ENCODE data around the gene AGR3. TPM values are rescaled to one million over a fixed set of nuclear protein-coding genes. Genes with fewer than 3 reads are reported as not detected.

Gene AGR3
- not detected for total RNA-seq

DNA sequence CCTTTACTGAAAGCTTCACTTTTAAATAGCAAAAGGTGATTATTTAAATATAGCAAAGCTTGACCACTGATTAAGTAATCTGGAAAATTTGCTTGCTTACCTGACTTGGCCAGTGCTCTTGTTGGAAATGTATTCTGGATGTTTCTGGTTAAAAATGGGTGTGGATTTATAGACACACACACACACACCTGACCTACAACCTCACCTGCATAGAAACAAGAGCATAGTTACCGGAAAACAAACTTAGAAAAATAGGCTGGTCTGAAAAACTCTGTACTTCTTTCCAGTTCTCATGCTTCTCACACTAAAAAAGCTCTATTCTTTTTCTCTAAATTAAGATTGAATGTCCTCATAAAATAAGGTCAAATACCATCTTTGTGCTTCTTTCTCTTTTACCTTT is at the start of gene AGR3:
Gene AGR3, minus strand, starts transcription at position 140 of the 400 bp plus-strand sequence. CDS start 3,365 bp downstream, outside the sequence.
- no peak for ATAC-seq
- Mint-ChIP-seq H3K27ac (no peak within 1 kb of the TSS), H3K9me3 (no peaks in the 10 kb centered on the region), H3K36me3 (no peaks in the 10 kb centered on the region)
- no peak for DNase-seq (ENCODE audit: low spot score in 2 of 2)

DNA sequence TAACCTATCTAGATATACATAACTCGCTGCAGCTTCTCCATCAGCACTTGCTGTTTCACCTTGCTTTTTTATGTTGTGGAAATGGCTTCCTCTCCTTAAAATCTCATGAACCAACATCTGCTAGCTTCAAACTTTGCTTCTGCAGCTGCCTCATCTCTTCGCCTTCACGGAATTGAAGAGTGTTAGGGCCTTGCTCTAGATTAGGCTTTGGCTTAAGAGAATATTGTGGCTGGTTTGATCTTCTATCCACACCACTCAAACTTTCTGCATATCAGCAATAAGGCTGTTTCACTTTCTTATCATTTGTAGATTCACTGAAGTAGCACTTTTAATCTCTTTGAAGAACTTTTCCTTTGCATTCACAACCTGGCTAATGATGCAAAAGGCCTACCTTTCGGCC is 49.2 kb upstream of the AGR3 start:
- ATAC-seq (no peak), DNase-seq (ENCODE audit: low spot score in 2 of 2) (no peak)
- no peaks in the 10 kb centered on the region for H3K9me3 Mint-ChIP-seq
- no peak overlapping the region for H3K27ac Mint-ChIP-seq
- H3K36me3 Mint-ChIP-seq, result peaks cover 0 to 7% of the 10 kb centered on the region in 2 donors

DNA sequence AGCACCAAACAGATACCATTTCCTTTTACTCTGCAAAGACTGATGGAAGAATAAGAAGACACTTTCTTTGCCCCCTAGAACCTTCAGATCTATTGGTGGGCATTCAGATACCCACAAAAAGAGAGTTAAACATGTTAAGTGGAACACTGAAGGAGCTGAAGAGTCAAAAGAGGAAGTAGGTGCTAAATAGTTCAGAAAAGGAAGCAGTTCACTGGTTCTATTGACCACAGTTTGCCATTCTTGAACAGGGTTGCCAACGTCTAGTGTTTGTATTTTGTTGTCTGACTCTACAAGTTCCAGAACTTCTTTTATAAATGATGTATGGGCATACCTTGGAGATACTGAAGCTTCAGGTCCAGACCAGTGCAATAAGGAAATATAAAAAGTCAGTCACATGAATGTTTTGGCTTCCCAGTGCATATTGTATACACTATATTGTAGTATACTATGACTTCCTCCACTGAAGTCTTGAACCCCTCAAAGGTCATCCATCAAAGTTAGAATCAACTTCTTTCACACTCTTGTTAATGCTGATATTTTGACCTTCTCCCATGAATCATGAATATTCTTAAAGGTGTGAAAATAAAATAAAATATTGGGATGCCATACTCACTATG is 47.5 kb upstream of the AGR3 start:
- no peak overlapping the region for H3K27ac Mint-ChIP-seq
- H3K36me3 Mint-ChIP-seq, result peaks cover 0 to 7% of the 10 kb centered on the region in 2 donors
- DNase-seq (ENCODE audit: low spot score in 2 of 2) (no peak), ATAC-seq (no peak)
- H3K9me3 Mint-ChIP-seq, result no peaks in the 10 kb centered on the region

DNA sequence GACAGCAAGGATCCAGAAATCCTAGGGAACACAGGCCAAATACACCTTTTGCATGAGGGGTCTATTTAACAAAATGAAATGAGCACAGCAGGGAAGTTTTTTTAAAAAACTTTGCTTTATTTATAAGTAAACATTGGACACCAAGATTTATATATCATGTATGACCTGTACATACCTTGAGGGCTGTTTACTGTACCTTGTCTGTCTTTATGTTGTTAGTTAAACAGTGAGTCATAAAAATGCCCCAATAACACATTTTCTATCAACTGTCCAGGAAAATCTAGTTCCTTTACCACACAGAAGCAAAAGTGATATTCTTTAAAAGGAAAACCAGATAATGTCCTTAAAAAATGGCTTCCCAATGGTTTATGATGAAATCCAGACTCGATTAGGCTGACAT is 45.1 kb upstream of the AGR3 start:
- DNase-seq (ENCODE audit: low spot score in 2 of 2) (no peak), ATAC-seq (no peak)
- H3K36me3 Mint-ChIP-seq, result no peaks in the 10 kb centered on the region
- H3K9me3 Mint-ChIP-seq, result no peaks in the 10 kb centered on the region
- H3K27ac Mint-ChIP-seq, result no peak overlapping the region

DNA sequence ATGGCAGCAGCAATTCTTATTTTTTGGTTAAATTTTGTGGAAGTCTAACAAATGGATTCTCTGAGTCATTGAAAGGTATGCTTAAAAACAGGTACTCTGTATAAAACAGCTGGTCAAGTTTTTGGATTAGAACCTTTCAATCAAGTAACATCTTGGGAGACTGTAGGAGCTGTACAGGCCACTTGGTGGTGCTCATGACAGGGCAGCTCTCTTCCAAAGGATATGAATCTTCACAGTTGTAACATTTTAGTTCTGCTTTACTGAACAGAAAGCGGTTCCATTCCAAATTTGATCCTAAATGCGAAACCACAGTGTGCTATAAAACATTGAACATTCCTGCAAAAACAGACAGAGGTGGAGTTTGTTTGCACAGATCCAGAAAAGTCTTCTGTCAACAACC is 44.5 kb upstream of the AGR3 start:
- Mint-ChIP-seq H3K36me3 (no peaks in the 10 kb centered on the region), H3K9me3 (no peaks in the 10 kb centered on the region), H3K27ac (no peak overlapping the region)
- ATAC-seq, result peak in 1 of 2 donors; percentile 47
- no peak for DNase-seq (ENCODE audit: low spot score in 2 of 2)

DNA sequence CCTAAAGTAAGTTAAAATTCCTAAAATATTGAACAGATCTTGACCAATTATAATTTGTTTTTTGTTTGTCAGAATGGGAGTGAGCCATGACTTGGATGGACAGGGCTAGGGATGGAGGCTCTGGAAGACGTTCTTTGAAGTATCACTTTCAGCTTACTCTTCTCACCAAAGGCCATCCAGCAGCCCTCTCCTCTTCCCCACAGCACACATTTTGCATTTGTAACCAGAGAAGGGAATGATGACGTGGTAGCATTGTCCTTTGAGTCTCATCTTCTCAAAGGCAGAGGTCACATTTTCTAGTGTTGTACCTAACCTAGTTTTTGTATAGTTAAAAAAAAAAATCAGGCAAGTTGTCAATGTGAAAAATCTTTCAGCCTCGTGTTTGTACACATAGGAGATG is 43.8 kb upstream of the AGR3 start:
- Mint-ChIP-seq H3K9me3 (no peaks in the 10 kb centered on the region), H3K27ac (no peak overlapping the region), H3K36me3 (no peaks in the 10 kb centered on the region)
- DNase-seq (ENCODE audit: low spot score in 2 of 2), result no peak
- no peak for ATAC-seq

DNA sequence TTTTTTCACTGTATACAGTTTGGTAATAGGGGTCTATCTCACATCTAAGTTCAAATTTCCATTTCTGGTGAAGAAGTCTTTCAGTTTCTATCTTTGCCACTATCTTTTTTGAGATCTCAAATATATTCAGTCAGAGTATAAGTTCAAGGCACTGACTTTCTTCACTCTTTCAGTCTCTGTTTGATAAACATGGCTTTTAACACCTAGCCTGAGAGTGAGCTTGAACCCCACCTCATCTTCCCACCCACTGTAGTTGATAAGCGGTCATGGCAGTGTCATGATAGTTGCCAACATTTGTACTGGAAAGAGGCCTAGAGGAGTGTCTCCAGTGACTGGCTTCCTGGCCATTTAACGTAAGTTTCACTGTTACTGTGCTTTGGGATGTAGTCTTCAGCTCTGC is 41.2 kb upstream of the AGR3 start:
- Mint-ChIP-seq H3K9me3 (no peaks in the 10 kb centered on the region), H3K36me3 (no peaks in the 10 kb centered on the region), H3K27ac (no peak overlapping the region)
- DNase-seq (ENCODE audit: low spot score in 2 of 2) (no peak), ATAC-seq (peak; percentile 64 to 68)

DNA sequence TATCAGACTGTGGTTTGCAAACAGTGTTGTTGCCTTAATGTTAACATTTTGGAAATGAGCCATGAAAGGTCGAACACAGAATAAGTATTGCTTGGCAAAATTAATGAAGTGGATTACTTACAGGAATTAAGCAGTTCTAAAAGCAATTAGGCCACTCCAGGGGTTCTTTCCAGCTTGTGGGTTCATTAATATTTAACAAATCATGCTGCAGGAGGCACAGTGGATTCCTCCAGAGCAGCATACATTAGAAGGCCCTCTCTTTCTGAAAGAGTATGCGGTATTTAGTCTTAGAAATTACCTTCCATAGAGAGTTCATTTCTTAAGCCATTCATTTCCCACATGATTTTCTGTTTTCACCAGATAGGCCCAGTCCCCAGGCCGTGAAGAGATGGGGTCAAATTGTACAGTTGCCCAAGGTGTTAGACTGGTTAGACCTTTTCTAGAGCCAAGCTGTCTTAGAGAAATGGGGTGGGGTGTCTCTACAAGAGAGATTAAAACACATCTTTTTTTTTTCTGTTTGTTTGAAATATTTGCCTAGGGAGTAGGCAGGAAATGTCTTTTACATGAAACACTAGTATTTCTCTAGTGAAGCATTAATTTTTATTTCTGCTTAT is 40.0 kb upstream of the AGR3 start:
- ATAC-seq, result no peak
- Mint-ChIP-seq H3K9me3 (no peaks in the 10 kb centered on the region), H3K36me3 (no peaks in the 10 kb centered on the region), H3K27ac (no peak overlapping the region)
- DNase-seq (ENCODE audit: low spot score in 2 of 2), result no peak

DNA sequence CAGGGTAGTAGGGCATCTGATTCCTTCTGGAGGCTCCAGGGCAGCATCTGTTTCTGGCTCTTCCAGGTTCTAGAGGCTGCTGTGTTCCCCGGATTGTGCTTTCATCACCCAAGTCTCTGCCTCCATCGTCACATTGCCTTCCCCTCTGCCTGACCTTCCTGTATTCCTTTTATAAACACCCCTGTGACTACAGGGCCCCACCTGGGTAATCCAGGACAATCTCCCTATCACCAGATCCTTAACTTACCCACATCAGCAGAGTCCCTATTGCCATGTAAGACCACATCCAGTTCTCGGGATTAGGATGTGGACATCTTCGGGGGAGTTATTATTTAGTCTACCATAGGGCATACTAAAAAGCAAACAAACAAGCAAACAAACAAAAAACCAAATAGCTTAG is 39.4 kb upstream of the AGR3 start:
- Mint-ChIP-seq H3K27ac (no peak overlapping the region), H3K36me3 (no peaks in the 10 kb centered on the region), H3K9me3 (no peaks in the 10 kb centered on the region)
- DNase-seq (ENCODE audit: low spot score in 2 of 2) (no peak), ATAC-seq (no peak)

DNA sequence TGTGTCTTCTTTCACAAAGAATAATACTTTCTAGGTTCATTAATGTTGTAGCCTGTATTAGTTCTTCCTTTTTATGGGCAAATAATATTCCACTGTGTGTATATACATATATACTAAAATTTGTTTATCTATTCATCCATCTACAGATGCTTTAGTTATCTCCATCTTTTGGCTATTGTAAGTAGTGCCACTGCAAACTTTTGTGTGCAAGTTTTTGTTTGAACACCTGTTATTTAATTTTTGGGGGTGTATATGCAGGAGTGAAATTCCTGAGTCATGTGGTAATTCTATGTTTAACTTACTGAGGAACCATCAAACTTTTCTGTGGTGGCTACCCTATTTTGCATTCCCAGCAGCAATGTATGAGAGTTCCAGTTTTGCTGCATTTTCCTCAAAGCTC is 37.7 kb upstream of the AGR3 start:
- DNase-seq (ENCODE audit: low spot score in 2 of 2), result no peak
- Mint-ChIP-seq H3K9me3 (no peaks in the 10 kb centered on the region), H3K27ac (no peak overlapping the region), H3K36me3 (no peaks in the 10 kb centered on the region)
- no peak for ATAC-seq

DNA sequence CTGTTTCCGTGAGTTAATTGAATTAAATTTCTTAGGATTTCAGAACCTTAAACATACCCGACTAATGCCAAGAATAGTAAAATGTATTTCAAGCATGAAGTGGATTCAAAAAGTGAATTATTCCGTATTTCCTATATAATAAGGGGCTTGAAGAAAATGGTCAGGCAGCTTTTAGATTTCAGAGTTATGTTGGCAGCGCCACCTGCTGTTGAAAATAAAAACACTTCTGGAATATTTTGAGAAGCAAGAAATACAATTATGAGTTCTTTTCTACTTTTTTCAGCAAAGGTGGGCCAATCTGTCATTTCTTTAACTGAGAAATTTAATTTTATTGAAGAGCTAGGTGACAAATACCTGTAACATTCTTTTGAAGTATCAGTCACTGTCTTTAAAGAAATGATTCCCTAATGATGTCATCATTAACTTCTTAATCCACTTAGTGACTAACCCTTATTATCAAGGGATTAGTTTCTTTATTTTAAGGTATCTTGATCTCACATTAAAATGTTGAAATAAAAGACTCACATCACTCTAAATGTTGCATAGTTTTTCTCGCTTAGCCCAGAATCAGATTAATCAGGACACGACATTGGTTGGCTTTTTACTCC is 36.6 kb upstream of the AGR3 start:
- DNase-seq (ENCODE audit: low spot score in 2 of 2), result peak in 1 of 2 donors; percentile 31

DNA sequence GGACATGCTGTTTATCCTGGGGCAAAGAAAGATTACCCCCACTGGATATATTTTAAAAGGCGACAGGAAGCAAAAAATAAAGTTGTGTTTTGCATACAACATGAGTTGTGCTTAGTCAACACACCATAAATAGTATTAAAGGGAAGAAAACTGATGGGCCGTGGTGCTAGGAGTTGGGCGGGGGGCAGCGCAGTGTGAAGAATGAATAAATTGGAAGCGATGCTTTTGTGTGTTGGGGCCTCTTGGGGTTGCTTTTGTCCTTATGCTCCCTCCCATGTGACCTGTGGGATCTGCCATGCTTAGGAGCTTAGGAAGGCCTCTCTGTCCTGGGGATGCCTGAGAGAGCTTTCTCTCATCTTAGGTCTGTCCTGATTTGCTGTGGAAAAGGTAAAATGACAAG is 35.0 kb upstream of the AGR3 start:
- ATAC-seq, result no peak
- DNase-seq (ENCODE audit: low spot score in 2 of 2), result no peak
- no peak overlapping the region for H3K27ac Mint-ChIP-seq
- H3K36me3 Mint-ChIP-seq, result no peaks in the 10 kb centered on the region
- H3K9me3 Mint-ChIP-seq, result peaks cover 0 to 8% of the 10 kb centered on the region in 2 donors

More for the DNA sequence above, 36.6 kb upstream of the AGR3 start:
- ATAC-seq, result no peak
- Mint-ChIP-seq H3K27ac (no peak overlapping the region), H3K36me3 (no peaks in the 10 kb centered on the region), H3K9me3 (no peaks in the 10 kb centered on the region)

DNA sequence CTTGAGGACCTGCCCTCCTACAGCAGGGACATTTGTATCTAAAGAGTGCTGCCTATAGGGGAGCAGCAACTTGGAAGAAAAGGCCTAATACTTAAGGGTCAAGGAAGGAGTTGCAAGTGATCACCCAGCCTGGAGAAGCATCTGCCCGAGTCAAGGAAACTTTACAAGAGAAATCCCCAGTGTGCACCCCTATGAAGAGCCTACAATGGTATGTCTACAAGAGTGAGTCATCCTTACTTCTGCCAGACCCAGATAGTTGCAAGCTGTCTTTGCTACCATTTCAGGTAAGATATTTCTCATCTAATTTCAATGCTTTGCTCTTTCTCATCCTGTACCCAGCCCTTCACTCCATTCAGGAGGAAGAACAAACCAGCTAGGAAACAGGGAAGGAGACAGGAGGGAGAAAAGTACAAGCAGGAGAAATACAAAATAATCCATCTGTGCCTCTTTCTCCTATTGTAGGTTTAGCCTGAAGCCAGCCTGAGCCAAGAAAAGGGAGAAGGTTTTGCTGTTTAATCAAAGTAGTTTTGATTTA is 34.4 kb upstream of the AGR3 start:
- ATAC-seq, result peak in 1 of 2 donors; percentile 66
- H3K36me3 Mint-ChIP-seq, result no peaks in the 10 kb centered on the region
- peaks cover 0 to 11% of the 10 kb centered on the region in 2 donors for H3K9me3 Mint-ChIP-seq
- no peak overlapping the region for H3K27ac Mint-ChIP-seq
- no peak for DNase-seq (ENCODE audit: low spot score in 2 of 2)

DNA sequence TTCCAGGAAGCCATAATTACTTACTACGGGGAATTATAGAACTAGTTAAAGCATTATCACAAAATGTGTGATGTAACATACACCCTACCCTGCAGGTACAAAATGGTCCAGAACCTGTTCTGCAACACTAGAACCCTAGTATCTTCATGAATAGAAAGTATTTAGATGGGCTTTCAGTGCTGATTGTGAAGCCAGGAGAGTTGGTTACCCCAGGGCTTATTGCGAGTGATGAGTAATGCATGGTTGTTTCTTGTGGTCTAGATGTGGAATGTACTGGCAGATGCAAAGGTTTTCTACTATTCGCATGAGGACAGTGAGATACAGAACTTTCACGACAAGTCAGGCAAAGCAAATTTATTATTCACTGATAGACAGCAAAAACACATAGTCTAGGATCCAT is 33.6 kb upstream of the AGR3 start:
- peaks cover 0 to 14% of the 10 kb centered on the region in 2 donors for H3K9me3 Mint-ChIP-seq
- ATAC-seq (peak; percentile 45 to 90), DNase-seq (ENCODE audit: low spot score in 2 of 2) (no peak)
- no peaks in the 10 kb centered on the region for H3K36me3 Mint-ChIP-seq
- no peak overlapping the region for H3K27ac Mint-ChIP-seq

DNA sequence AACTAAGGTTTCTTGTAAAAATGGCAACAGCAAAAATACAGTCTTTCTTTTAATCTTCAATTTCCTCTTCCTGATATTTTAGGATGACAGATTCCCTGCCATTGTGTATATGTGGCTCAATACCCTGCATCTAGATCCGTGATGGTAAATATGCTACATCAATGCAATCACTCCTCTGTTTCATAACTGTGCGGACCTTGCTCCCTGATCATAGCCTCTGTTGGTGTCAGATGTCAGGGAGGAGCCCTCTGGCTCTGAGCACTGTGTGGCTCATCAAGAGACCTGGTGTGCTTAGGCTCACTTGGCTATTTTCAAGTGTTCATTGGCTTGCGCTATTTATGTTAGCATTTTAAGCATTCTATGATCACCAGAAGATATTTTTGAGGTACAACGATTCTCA is 33.0 kb upstream of the AGR3 start:
- DNase-seq (ENCODE audit: low spot score in 2 of 2) (no peak), ATAC-seq (no peak)
- Mint-ChIP-seq H3K9me3 (peaks cover 0 to 14% of the 10 kb centered on the region in 2 donors), H3K36me3 (no peaks in the 10 kb centered on the region), H3K27ac (no peak overlapping the region)

DNA sequence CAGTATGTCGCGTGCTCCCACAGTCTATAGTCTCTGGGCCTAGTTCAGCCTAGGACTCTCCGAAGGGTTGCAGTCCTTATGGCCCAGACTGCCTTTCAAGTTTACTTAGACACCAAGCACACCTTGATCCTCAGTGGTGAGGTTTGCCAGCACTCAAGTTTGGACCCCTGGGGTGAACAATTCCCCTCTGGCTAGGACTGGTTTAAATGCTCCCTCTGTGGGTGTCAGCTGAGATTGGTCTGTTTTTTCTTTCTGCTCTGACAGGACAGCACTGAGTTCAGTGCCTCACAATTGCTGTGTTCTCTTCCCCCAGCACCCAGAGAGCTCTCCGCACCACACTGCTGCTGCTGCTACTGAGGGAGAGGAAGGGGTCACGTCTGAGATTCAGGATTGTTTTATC is 31.9 kb upstream of the AGR3 start:
- no peak for ATAC-seq
- peaks cover 0 to 14% of the 10 kb centered on the region in 2 donors for H3K9me3 Mint-ChIP-seq
- no peak overlapping the region for H3K27ac Mint-ChIP-seq
- H3K36me3 Mint-ChIP-seq, result no peaks in the 10 kb centered on the region
- DNase-seq (ENCODE audit: low spot score in 2 of 2), result no peak

DNA sequence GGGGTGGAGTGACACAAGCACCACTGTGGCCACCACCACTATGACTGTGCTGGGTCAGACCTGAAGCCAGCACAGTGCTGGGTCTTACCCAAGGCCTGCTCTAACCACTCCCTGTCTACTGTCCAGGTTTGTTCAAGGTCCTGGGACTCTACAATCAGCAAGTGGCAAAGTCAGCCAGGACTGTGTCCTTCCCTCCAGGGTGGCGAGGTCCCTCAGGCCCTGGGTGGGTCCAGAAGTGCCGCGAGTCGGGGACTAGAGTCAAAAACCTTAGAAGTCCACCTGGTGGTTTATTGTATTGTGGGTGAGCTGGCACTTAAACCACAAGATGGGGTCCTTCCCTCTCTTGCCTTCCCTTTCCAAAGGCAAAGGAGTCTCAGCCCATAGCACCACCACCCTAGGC is 30.8 kb upstream of the AGR3 start:
- H3K27ac Mint-ChIP-seq, result no peak overlapping the region
- H3K9me3 Mint-ChIP-seq, result peaks cover 0 to 14% of the 10 kb centered on the region in 2 donors
- no peaks in the 10 kb centered on the region for H3K36me3 Mint-ChIP-seq
- DNase-seq (ENCODE audit: low spot score in 2 of 2) (no peak), ATAC-seq (no peak)

DNA sequence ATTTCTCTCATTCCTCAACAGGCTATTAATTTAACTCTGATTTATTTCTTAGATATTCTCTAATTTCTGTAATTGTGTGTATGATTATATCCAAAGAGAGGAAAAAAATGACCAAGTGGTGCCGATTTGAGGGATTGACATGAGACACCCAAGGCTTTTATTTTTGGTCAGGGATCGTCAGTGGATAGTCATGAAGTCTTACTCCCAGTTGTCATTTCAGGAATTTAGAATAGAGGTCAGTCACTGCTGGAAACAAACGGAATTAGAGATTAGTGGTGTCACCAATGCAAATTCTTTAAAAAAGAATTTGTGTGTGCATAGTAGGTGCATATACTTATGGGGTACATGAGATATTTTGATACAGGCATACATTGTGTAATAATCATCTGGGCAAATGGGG is 26.8 kb upstream of the AGR3 start:
- H3K36me3 Mint-ChIP-seq, result no peaks in the 10 kb centered on the region
- ATAC-seq (no peak), DNase-seq (ENCODE audit: low spot score in 2 of 2) (no peak)
- H3K27ac Mint-ChIP-seq, result no peak overlapping the region
- peaks cover 0 to 14% of the 10 kb centered on the region in 2 donors for H3K9me3 Mint-ChIP-seq
